Activated T-cell treated with anti-CD3 and anti-CD28 coated beads for 48 hours (primary cell): ENCODE data around the gene FBXO3.
"Not testable (repeated sequence)": the region's sequence is repeated elsewhere in the genome, so short reads cannot be mapped to it uniquely, and the experiment has no call there.

Experiments used
- DNase-seq: peaks from one replicate; pipeline ENCODE4 v3.0.0-alpha.2; 2020; ENCODE audit warnings: low read depth

Gene FBXO3

GRCh38 chr11:33773987-33774735, at the start of gene FBXO3:
TSS of gene FBXO3 (minus strand) at chr11:33774520. CDS start at chr11:33774497, 23 bp downstream.
- DNase-seq: peak; percentile 67

- not testable (repeated sequence) for DNase-seq
Measured at GRCh38 chr11:33822981-33823380, 48.7 kb upstream of the FBXO3 start.

GRCh38 chr11:33819278-33820035, 45.1 kb upstream of the FBXO3 start:
- DNase-seq: no peak

GRCh38 chr11:33808228-33808828, 34.0 kb upstream of the FBXO3 start:
- peak; percentile 75 for DNase-seq

GRCh38 chr11:33804471-33804870, 30.2 kb upstream of the FBXO3 start:
- DNase-seq: no peak

DNA sequence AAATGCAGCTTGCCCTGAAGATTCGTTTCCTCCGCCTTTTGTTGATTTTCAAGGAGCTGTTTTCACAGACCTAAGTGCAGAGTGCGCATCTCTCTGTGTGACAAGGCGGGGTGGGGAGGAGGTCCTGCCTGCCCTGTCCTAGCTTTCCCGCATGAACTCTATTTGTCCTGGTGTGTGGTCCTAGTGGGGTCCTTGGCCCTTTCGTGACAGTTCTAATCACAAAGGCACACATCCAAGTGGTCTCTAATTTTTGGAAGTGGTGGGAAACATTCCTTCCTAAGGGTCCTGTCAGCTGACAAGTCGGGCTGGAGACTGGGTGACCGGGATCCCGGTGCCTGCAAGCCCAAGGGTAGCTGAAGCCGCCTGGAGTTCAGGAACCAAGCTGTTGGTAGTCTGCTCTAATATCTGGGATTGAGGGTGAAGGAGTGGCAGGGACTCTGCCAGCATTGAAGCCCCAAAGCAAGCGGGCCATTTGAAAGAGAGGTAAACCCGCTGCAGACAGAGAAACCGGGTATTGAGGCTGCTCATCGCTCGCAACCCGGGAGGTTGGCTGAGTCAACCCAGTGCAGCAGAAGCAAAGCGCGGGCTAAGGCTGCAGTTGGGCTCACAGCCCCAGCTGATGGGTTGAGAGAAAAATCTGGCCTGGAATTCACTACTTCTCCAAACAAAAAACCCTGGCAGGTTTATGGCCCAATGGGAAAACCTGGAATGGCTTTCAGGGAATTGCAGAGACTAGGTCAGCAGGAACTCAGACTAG, 28.1 kb upstream of the FBXO3 start:
- DNase-seq: peak; percentile 22

GRCh38 chr11:33801821-33802193, 27.5 kb upstream of the FBXO3 start:
- no peak for DNase-seq

DNA sequence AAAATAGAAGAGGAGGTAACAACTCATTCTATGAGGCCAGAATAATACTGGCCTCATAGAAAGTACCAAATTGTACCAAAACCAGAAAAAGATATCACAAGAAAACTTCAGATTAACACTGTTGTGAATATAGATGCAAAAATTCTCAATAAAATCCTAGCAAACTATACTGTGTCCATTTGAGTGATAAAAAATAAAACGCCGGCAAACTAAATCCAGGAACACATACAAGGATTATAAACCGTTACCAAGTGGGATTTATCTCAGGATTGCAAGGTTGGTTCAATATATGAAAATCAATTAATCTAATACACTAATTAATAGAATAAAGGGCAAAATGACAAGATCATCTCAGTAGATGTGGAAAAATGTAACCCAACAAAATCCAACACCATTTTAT, 23.6 kb upstream of the FBXO3 start:
- no peak for DNase-seq

DNA sequence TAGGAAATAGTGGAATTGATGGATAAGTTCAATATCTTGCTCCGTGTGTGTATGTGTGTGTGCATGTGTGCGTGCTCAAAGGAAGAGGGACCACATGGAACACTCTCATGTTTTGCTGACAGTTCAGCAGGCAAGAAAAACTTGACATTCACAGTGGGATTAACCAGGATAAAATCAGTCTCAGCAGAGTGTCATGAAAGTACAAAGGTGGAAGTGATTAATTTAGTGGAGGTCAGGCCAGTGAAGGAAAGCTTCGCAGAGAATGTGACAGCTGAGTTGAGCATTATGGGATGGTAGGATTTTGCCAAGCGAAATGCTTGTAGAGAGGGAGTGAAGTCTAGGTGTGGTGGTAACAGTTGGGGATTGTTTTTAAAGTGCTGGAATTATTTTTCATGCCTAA, 15.7 kb upstream of the FBXO3 start:
- DNase-seq: no peak

GRCh38 chr11:33788095-33788494, 13.8 kb upstream of the FBXO3 start:
- DNase-seq: not testable (repeated sequence)

GRCh38 chr11:33787076-33787475, 12.8 kb upstream of the FBXO3 start:
- DNase-seq: no peak

- DNase-seq: no peak
Measured at GRCh38 chr11:33785609-33786008, 11.3 kb upstream of the FBXO3 start.

DNA sequence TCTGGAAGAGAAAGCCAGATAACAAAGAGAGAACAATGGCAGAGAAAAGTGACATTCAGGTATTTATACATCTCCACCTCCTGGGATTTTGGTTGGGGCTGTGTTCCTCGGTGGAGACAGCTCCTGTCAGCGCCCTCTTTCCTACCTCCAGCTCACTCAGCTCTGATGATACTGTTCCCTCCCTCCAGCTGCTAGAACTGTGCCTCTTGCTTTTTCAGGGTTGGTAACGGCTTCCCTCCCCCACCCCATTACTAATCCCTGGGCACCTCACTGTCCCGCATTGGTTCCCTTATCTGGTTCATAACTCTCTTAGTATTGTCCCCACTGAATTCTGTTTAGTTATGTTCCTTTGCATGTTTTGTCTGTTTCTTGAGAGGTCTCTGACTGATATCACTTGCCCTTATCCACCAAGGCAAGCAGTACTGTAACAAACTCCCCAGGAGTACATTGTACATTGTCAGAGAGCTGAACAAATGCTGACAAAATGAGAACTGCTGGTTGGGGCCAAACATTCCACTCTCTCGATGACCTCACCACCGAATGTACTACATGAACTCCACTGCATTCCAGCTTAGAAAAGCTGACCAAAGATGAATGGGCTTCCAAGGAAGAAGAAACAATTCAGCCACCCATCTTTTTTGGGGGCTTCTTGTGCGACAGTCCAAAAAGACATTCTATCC, 5.7 kb upstream of the FBXO3 start:
- DNase-seq: no peak

DNA sequence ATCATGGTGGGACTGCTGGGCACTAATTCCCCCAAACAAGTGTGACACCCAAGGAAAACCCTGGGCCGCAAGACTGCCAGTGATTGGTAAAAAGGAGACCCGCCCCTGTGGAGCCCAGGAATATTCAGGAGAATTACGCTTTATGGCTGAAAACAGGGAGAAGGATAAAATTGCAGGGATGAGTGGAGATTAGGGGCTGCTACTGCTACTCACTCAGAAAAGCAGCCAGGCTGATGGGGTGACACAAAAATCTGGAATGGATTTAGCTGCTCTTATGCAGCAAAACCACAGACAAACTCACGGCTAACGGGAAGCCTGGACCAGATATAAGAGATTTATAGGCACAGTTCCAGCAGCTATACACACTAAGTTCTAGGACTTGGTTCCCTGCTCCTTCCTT, 4.4 kb upstream of the FBXO3 start:
- no peak for DNase-seq

DNA sequence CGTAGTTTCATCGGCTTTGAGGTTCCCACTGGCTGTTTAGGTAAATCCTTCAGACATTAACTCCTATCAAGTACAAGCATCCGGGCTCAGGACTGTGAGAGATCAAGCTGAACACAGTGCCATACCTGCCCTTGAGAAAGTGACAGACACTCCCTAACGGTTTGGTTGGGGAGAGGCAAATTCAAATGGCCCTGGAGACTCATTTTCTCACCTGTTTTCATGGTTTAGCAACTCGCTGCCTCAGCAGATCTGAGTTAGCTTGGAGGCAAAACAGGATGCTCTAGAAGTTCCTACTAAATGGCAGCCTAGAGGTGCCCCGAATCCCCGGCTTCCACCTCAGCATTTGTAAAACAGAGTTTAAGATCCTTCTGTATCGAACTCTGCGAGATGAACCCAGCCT, 3.6 kb upstream of the FBXO3 start:
- DNase-seq: no peak

DNA sequence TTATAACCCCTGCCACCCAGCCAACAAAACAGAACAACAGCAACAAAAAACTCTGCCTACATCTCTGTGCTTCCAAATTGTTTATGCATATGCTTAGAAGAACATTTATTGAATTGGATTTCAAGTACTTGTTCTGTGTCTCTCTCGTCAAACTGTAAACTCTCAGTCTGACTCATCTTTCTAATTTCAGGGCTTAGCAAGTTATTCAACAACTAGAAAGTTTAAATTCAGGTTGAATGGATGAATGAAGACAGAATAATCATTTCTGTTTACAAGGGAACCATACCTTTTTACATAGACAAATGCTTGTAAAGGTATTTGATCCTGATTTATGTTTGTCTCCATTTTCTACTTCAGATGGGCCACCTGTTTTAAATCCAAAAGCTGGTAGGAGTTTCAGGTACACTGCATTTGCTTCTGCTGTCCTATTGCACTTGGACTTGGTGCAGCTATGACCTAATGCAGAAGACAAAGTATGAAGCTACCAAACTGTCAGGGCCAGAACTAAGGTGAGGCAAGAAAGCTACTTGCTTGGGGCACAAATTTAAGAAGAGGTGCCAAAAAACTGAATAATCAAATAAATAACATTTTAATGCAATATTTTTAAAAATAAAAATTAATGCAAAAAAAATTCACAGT, 1.6 kb upstream of the FBXO3 start:
- DNase-seq: no peak

DNA sequence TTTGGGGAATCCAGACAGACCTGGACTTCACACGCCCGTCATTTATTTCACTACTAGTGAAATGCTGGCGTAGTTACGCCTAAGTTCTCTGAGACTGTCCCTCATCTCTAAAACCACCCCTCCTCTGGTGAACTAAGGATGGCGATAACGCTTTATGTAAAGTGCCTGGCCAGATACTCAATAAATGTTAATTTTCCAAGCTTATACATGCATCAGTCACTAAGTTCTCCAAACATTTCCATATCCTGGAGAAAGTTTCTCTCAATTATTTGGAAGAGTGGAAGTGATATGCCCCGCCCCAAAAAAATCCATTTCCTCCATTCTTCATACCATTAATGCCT, 1.1 kb upstream of the FBXO3 start:
- no peak for DNase-seq

- DNase-seq: no peak
Measured at GRCh38 chr11:33774736-33775466, 581 bp upstream of the FBXO3 start.

- no peak for DNase-seq
Measured at GRCh38 chr11:33773404-33773986, 825 bp downstream of the FBXO3 start.

DNA sequence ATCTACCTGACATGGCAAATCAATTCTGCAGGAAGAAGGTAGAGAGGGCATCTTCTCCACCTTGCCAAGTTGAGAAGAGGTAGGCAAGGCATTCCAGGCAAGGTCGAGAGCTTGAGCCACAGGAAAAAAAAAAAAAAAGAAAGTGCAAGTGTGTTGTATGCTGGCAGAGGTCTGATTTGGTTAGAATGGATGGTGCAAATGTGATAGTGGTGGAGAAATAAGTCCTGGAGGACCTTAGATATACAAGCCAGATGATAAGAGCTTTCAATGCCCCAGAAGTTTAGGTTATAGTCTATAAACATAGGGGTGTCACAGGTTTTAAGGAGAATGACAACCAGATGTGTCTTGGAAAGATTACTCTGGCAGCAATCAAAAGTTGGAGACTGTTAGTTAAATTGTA, 1.4 kb downstream of the FBXO3 start:
- DNase-seq: no peak
